ENCODE data around the gene PMP22. TPM values are rescaled to one million over a fixed set of nuclear protein-coding genes. Genes with fewer than 3 reads are reported as not detected.
A peak's percentile ranks its signal among the peaks of the same experiment; 100 is the strongest.

The PMP22 gene
- total RNA-seq, 2 experiments from 2014 or later = 0.20 TPM; not detected in 1

DNA sequence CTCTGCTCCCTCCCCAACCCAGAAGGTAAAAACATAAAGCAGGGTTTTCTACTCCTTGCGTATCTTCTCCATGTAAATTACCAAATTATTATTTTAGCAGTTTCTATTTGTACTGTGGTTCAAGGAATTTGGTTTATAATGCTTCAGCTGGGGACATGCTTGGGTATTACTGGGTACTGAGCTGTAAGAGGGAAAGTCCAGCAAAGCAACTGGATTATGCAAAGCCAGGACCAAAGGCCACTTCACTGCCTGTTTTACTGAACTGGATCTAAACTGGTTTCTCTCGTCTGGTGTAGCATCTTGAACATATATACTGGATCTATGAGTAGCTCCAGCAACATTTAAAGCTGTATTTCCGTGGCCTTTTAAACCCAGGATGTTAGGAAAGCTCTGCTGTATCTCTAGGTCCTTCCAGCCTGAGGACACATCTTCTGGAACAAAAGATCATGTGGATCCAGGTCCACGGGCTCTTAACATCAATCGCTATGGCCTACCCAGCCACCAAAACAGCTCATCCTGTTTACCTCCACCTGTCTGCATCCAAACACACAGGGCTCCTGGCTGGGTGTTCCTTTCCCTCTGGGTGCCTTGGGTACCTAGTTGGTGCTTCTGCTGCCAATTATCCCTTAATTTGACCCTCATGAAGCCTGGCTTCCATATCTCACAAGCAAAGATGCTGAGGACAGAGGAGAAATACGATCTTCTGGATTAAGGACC, 7.2 kb downstream of the PMP22 start:
- TF ChIP-seq, protein P1, sequence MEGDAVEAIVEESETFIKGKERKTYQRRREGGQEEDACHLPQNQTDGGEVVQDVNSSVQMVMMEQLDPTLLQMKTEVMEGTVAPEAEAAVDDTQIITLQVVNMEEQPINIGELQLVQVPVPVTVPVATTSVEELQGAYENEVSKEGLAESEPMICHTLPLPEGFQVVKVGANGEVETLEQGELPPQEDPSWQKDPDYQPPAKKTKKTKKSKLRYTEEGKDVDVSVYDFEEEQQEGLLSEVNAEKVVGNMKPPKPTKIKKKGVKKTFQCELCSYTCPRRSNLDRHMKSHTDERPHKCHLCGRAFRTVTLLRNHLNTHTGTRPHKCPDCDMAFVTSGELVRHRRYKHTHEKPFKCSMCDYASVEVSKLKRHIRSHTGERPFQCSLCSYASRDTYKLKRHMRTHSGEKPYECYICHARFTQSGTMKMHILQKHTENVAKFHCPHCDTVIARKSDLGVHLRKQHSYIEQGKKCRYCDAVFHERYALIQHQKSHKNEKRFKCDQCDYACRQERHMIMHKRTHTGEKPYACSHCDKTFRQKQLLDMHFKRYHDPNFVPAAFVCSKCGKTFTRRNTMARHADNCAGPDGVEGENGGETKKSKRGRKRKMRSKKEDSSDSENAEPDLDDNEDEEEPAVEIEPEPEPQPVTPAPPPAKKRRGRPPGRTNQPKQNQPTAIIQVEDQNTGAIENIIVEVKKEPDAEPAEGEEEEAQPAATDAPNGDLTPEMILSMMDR (IDR thresholded peaks at IDR 0.05) = no peak
- no peak for ATAC-seq
- intact Hi-C loops (cut with micrococcal nuclease) = loop anchor here (5.0 kb wide), 1 partner anchor 244 kb away; no protein-coding TSS in a partner anchor
- Mint-ChIP-seq H3K4me3 (no peak overlapping the region), H3K27ac (no peak overlapping the region), H3K9me3 (no peaks in the 10 kb centered on the region), H3K4me1 (ENCODE audit: low read depth) (peaks cover 21% of the 10 kb centered on the region), H3K27me3 (peaks cover 61% of the 10 kb centered on the region), H3K36me3 (ENCODE audit: low read depth) (peaks cover 1% of the 10 kb centered on the region)
- CTCF ChIA-PET = interaction anchor here (0.8 to 4.8 kb wide), 18 partner anchors 10 to 268 kb away, joined by 3 to 76 read pairs (median 3); no protein-coding TSS in a partner anchor
- no peak for DNase-seq
- POLR2A ChIA-PET = interaction anchor here (1.1 kb wide), 1 partner anchor 246 kb away, joined by 4 read pairs; no protein-coding TSS in a partner anchor

DNA sequence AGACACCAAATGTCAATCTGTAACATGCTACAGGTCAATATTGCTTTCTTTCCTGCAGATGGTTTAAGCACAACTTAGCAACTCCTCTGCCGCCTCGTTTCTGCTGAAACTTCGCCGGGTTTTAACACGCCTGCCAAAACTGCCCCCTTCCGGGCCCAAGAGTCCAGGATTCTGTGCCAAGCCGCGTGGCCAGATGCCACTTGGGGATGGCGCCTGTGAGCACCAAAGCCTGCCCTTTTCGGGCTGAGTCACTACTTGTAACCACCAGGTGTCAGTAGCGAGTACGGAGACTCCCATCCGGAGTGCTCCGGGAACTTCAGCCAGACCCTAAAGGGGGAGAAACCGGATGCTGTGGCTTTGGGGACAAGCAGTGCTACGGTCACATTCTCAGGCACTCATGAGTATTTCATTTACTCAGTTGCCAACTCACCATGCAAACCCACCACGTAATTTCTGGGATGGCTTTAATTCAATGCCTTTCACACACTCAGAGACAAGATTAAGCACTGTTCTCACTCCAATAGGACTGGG, 7.8 kb downstream of the PMP22 start:
- peak; percentile 71 for ATAC-seq
- H3K4me3 Mint-ChIP-seq = no peak overlapping the region
- peaks cover 1% of the 10 kb centered on the region for H3K36me3 Mint-ChIP-seq (ENCODE audit: low read depth)
- ChIA-PET CTCF (interaction anchor here (0.6 to 4.8 kb wide), 17 partner anchors 10 to 254 kb away, joined by 3 to 76 read pairs (median 4); no protein-coding TSS in a partner anchor), POLR2A (no interaction called here)
- no peak overlapping the region for H3K27ac Mint-ChIP-seq
- peak; percentile 81 for DNase-seq
- H3K4me1 Mint-ChIP-seq (ENCODE audit: low read depth) = peaks cover 21% of the 10 kb centered on the region
- intact Hi-C loops (cut with micrococcal nuclease) = loop anchor here (5.0 kb wide), 1 partner anchor 245 kb away; no protein-coding TSS in a partner anchor
- no peaks in the 10 kb centered on the region for H3K9me3 Mint-ChIP-seq
- H3K27me3 Mint-ChIP-seq = peaks cover 59% of the 10 kb centered on the region
- TF ChIP-seq, protein P1 (IDR thresholded peaks at IDR 0.05) = peak; percentile 91

DNA sequence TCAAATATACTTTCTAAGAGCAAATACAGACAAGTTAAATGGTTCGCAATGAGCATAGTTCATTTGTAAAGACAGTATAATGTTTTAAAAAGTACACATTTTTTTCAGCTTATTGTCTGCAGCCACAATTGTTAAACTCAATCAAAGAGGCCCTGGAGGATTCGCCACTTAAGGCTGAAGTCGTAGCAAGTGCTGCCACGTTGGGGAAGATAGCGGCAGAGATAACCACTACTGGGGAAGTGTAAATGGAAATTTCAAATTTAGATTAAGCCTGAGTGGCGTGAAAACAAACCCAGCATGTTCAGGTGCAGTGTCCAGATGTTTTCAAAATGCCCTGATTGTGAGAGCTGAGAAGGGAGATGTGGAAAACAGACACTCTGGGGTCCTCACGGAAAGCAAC, 8.4 kb downstream of the PMP22 start:
- peaks cover 56% of the 10 kb centered on the region for H3K27me3 Mint-ChIP-seq
- H3K4me3 Mint-ChIP-seq = no peak overlapping the region
- CTCF ChIA-PET = interaction anchor here (0.6 to 4.8 kb wide), 10 partner anchors 9 to 246 kb away, joined by 3 to 76 read pairs (median 4); no protein-coding TSS in a partner anchor
- POLR2A ChIA-PET = no interaction called here
- no peak for DNase-seq
- TF ChIP-seq, protein P1 (IDR thresholded peaks at IDR 0.05) = no peak
- H3K9me3 Mint-ChIP-seq = no peaks in the 10 kb centered on the region
- ATAC-seq = no peak
- H3K36me3 Mint-ChIP-seq (ENCODE audit: low read depth) = peaks cover 1% of the 10 kb centered on the region
- intact Hi-C loops (cut with micrococcal nuclease) = loop anchor here (5.0 kb wide), 1 partner anchor 246 kb away; no protein-coding TSS in a partner anchor
- no peak overlapping the region for H3K27ac Mint-ChIP-seq
- H3K4me1 Mint-ChIP-seq (ENCODE audit: low read depth) = peaks cover 18% of the 10 kb centered on the region

DNA sequence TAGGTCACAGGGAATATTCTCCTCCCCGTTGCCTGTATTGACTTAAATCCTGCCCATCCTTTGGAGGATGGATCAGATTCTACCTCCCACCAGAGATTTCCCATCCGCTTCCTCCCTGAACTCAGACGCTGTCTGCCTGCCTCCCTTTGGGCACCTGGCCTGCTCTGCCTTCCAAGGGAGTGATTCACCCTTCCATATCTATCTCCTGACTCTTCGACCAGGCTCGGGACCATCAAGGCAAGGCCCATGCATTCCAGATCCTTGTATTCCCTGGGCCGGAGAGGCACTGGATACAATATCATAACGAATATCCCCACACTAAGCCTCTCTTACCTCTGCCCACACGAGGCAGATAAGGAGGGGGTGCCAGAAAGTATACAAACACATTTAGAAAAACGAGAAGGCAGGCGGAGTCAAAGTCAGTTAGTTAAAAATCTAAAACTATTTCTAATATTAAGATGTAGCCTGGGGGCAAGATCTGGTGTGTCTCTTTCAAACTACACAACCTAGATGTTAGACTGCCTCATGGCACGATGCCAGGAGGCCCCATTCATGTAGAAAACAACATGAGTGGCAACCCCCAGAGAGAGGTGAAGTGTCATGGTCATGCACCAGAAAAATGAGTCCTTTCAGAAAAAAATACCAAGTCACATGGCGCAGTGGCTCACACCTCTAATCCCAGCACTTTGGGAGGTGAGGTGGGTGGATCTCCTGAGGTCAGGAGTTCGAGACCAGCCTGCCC, 9.2 kb downstream of the PMP22 start:
- peaks cover 18% of the 10 kb centered on the region for H3K4me1 Mint-ChIP-seq (ENCODE audit: low read depth)
- intact Hi-C loops (cut with micrococcal nuclease) = loop anchor here (5.0 kb wide), 1 partner anchor 246 kb away; no protein-coding TSS in a partner anchor
- H3K4me3 Mint-ChIP-seq = no peak overlapping the region
- TF ChIP-seq, protein P1 (IDR thresholded peaks at IDR 0.05) = no peak
- no peak overlapping the region for H3K27ac Mint-ChIP-seq
- H3K9me3 Mint-ChIP-seq = no peaks in the 10 kb centered on the region
- CTCF ChIA-PET = interaction anchor here (0.9 to 4.8 kb wide), 6 partner anchors 14 to 247 kb away, joined by 3 to 76 read pairs (median 4); no protein-coding TSS in a partner anchor
- H3K27me3 Mint-ChIP-seq = peaks cover 48% of the 10 kb centered on the region
- DNase-seq = no peak
- ATAC-seq = no peak
- H3K36me3 Mint-ChIP-seq (ENCODE audit: low read depth) = peaks cover 1% of the 10 kb centered on the region
- POLR2A ChIA-PET = no interaction called here
